Superior temporal gyrus (tissue), 1 donor: ENCODE data around the gene IZUMO1.
"Not testable (repeated sequence)": the region's sequence is repeated elsewhere in the genome, so short reads cannot be mapped to it uniquely, and the experiment has no call there.

Experiments
- DNase-seq: peaks from one replicate; pipeline ENCODE4 v3.0.0-alpha.2; 2016; ENCODE audit errors: extremely low spot score

The IZUMO1 gene

DNA sequence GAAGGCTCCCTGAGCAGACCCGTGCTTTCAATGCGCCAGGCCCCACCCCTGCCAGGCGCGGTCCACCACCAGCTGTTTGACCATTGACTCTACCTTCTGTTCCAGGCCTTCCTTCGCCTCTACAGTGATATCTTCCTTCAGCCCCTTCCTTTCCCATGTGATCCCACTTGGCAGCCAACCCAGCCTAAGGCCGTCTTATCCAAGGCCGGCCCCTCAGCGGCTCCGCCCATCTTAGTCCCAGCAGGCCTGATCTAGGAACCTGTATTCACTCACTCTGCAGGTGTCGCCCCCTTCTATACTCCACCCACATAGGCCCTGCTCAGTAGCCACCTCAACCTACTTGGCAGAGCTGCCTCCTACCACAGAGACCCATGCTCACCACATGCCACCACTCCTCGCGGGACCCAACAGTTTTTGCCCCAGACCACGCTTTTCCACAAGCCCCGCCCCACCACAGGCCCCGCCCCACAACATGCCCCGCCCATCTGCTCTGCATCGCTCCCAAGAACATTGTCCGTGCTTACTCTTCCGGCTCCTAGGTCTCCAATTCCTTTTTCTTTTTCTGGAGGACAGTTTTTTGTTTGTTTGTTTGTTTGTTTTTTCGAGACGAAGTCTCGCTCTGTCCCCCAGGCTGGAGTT is 9.2 kb downstream of the IZUMO1 start:
- DNase-seq = no peak

DNA sequence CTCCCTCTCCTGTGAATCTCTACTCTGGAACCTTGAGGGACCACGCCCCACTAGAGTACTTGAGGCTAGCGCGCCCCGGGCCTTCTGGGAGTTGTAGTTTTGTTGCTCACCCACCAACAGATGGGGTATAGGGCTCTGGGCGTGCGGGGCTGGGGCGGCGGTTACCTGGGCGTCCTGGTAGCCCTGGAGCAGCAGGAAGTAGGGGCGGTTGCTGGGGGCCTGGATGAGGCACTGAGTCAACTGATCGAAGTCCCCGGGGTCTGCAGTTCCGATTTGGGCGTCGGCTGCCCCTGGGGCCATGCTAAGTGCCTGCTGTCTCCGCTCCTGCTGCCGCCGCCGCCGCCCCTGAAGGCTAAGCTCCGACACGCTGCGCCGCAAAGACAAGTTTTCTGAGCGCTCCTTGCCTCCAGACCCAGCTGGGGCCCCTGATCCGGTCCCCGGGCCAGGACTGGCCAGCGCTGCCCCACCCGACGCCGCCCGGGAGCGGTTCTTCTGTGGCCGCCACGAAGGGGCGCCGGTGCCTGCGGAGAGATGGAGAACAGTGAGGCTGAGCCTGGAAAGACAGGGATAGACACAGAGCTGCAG is 11.6 kb downstream of the IZUMO1 start:
- DNase-seq = no peak

DNA sequence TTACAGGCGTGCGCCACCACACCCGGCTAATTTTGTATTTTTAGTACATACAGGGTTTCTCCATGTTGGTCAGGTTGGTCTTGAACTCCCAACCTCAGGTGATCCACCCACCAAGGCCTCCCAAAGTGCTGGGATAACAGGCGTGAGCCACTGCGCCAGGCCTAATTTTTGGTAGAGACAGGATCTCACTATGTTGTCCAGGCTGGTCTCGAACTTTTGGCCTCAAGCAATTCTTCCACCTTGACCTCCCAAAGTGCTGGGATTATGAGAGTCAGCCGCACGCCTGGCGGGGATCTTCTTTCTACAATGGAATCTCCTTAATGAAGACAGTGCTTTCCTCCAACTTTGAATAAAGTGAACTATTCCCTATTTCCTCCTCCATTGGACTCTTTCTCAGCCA is 12.1 kb downstream of the IZUMO1 start:
- DNase-seq = no peak

DNA sequence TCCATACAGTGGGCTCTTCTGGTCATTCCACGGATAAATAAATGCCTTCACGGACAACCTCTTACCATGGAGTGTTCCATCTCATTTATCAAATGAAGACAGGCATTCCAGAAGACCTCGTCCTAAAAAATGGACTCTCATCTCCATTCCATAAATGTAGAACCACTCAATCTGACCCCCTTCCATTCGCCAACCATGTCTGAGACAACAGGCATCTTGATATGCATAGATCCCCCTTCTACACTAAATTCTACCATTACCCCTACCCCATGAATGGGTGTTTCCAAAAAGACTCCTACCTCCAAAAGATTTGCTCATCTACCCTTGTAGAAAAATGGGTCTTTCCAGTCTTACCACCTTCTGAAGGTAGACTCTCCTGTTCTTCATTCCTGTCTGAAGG is 15.3 kb downstream of the IZUMO1 start:
- DNase-seq = no peak

DNA sequence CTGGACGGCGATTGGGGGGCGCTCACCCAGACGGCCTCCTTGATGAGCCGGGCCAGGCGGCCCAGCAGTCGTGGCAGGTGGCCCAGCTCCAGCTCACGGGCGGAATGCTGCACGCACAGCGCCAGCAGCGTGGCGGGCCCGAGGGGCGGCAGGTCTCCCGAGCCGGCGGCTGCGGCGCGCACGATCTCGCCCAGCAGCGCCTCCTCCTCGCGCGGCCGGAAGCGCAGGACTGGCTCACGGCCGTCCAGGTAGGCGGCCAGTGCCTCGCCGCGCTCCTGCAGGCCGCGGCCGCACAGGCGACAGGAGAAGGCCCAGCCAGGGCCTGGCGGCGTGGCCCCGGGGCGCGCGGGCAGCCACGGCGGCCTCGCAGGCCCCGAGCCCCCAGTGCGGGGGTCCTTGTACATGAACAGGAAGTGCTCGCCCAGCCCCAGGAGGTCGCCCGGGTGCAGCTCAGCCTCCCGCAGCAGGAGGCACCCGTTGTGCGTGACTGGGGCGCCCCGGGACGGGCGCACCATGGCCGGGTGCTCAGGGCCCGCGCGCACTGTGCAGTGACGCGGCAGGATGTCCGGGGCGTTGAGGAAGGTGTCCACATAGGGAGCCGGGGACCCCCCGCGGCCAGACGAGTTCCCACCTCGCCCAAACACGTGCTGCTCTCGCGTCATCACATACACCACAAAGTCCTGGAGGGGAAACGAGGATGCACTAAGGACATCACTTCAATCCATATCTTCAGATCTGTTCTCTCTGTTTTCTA is 17.6 kb downstream of the IZUMO1 start:
- DNase-seq = no peak

DNA sequence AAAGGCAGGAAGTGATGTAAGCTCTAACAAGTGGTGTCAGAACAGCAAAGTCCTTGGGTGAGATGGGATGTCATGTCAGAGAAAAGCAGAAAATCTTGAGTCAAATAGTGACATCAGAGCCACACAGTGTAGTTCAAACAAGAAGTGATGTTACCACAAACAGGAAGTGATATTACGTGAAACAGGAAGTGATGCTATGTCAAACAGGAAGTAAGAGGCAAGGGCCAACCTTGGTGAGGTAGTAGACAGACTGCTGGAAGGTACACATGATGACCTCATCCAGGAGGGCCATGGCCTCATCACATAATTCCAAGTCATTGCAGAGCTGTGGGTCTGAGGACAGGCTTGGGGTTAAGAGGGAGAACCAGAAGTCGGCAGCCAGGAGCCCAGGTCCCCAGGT is 20.2 kb downstream of the IZUMO1 start:
- DNase-seq = no peak

DNA sequence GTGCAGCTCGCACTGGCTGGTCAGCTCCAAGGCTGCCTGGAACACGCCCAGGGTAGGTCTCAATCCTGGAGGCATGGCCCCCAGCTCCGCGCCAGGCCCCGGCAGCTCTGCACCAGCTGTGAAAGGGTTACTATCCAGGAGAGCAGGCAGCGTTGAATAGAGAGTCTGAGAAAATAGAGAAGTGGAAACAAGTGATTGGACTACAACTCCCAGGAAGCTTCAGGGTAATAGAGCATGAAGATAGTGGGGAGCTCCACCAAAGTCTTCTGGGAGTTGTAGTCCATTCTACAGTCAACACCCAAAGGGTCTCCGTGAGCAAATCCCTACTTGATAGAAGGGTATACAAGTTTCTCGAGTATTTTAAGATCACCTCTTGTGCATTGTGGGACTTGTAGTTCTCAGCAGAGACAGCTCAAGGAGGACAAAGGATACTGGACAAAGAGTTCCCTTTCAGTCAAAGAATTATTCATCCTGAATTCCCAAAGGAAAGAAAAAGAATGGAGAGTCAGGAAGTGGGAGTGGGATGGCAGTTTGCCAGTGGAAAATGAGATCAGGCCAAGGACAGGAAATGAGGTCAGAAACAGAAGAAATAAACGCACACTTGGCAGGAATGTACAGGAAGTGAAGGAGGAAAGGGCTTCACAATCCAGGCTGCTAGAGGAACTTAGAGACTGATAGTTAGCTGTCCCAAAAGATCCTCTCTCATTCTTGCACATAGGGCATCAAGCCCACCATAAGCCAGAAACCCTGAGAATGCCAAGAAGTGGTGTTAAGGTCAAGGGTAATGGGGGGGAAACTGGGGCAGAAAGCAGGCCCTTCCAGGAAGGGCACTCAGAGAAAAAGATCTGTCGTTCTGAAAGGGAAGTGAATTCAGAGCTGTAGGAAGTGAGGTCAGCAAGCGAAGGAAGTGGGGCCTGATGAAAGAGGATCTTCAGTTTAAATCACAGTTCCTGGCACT is 21.6 kb downstream of the IZUMO1 start:
- DNase-seq = peak; percentile 75

DNA sequence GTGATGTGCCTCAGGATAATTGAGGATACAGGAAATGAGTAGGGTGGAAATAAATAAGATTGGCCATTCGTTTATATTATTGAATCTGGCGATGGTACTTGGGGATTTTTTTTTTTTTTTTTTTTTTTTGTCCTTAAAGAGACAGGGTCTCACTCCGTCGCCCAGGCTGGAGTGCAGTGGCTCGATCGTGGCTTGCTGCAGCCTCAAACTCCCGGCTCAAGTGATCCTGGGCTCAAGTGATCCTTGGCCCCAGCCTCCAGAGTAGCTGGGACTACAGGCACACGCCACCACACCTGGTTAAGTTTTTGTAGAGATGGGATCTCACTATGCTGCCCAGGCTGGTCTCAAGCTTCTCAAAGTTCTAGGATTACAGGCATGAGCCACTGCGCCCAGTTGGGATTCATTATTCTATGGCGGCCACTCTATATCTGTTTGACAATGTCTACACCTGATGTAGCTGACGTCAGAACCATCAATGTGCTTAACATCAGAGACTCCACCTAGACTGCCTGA is 24.5 kb downstream of the IZUMO1 start:
- no peak for DNase-seq

DNA sequence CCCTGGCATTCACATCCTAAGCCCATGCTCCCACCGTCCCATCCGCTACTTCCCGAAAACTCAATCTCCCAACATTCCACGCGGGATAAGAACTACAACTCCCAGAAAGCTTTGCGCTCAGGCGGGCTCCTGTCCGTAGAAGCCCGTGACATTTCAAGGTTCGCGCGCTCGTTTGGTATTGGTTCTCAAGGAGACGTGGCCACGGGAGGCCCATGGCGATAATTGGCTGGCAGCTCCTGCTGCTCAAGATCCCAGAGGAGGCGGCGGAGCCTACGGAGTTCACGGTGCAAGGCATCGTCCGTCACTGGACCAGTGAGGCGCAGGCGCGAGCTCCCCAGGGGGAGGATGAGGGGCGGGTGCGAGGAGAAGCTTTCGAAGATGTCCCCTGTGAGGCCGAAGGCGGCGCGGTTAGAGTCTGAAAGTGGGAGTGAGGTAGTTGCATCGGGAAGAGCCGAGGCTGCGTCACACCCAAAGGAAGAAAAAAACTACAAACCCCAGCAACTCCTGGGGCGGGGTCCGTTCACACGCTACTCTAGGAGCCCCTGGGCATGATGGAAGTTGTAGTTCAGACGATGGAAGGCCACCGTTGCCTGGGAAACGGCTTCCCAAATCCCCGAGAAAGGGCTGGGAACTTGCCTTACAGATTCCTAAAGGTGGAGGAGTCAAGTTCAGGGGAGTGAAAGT is 26.0 kb downstream of the IZUMO1 start:
- peak; percentile 100 for DNase-seq

DNA sequence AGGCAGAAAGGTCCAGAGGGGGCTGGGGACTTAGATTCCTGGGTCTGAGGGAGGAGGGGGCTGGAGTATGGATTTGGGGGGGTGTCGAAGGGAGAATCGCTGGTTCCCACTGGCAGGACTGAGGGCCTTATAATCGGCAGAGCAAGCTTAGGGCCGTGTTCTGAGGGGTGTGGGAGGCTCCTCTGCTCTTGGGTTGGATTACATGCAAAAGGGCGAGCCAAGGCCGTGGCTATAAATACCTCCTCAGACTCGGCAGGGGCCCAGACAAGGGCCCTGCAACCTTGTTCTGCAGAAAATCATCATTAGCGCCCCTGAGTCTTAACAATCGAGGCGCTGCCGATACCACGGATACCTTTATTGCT is 26.5 kb downstream of the IZUMO1 start:
- no peak for DNase-seq

DNA sequence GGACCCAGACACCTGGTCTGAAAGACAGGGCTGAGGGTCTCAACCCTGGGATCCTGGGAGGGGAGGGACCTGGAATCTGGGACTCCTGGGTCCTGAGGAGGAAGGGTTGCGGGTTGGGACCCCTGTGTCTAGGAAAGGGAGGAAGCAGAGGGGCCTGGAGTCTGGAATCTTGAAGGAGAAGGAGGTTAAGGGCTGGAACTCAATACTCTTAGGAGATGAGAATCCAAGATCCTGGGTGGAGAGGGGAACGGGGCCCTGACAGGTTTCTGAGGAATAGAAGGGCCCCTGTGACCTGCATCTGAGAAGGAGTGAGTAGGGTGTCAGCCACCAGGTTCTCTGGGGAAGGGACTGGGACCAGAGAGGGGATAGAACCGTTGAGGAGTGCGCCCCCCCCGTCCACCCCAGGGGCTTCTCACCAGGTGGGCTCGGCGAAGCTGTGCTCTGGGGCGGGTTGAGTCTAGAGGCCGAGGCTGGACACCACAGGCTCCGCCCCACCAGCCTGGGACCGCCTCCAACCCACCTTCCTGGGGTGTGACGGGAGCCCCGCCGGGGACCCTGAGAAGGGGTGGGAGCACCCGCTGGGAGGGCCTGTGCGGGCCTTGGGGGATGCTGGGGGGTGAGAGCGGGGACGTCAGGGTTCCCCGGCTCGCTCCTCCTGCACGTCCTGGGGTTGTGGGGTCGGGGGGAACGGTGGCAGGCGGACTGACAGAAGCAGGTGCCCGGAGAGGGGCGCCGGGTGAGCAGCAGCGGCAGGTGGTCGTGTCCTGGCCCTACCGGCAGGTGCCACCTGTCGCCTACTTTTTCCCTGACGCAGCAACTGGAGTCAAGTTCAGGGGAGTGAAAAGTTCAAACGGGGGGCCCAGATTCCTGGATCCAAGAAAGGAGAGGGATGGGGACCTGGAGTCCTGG is 27.2 kb downstream of the IZUMO1 start, which contains the start of gene MAMSTR:
Gene MAMSTR (minus strand): TSS at position 463 of the 909 bp plus-strand sequence. CDS start 694 bp downstream, outside the sequence.
- DNase-seq = no peak

DNA sequence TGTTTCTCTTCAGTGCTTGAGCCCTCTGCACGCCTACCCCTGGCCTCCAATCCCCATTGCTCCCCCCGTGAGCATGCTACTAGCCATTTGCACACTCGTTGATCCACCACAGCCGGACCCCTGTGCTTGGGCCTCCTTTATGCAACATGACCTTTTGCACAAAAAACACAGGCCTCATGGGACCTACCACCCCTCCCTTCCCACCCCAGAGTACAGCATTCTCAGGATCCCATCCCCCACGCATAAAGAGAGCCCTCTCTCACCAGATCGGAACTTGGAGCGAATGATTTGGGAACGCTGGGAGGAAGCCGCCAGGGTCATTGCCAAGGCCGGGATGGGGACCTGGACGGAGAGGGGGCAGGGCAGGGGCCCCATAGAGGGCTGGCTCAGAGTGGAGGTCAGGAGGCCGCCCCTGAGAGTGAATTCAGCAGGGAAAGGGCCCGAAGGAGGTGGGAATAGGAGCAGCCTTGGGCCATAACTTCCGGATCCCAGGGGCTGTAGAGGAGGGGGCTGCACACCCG is 27.9 kb downstream of the IZUMO1 start:
- DNase-seq = no peak

DNA sequence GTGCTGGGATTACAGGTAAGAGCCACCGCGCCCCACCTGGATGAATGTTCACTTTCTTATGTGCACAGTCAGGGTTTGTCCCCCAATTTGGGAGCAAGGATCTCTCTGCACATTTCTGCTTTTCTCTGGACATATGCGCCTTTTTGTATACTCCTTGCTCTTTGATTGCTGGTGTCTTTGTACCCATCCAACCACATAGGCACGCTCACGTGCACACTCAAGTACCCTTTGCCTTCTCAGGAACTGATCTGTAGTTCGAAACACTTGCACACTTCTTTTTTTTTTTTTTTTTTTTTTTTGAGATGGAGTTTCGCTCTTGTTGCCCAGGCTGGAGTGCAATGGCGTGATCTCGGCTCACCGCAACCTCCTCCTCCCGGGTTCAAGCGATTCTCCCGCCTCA is 28.6 kb downstream of the IZUMO1 start:
- not testable (repeated sequence) for DNase-seq

DNA sequence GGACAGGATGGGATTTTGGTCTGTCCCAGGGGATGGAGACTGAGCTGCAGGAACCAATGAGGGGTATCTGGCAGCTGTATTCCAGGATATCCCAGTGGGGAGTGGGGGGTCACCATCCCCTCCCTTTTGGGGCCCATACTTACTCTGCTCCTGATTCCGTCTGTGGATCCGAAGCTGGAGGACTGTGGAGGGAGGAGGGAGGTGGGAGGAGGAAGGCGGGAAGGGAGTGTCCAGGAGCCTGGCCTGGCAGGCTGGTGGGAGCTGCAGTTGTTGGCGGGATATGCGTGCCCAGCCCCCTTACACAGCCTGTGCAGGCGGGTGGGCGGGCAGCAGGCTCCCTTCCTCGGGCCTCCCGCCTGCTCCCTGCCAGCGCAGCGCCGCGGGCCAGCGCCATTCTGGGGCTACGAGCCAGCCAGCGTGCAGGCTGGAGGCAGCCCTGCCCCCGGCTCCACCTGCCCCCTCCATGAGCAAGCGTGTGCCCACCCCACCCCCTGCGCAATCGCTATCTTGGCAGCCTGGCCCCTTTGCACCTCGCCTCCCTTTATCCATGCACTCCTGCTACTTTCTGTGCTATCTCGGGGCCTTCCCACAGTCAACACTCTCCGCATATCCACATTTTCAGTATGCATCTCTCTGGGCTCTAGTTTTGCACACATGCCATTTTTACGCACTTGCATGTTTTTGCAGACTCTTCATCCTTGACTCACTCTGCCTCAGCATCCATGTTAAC is 30.0 kb downstream of the IZUMO1 start:
- DNase-seq = peak; percentile 40

DNA sequence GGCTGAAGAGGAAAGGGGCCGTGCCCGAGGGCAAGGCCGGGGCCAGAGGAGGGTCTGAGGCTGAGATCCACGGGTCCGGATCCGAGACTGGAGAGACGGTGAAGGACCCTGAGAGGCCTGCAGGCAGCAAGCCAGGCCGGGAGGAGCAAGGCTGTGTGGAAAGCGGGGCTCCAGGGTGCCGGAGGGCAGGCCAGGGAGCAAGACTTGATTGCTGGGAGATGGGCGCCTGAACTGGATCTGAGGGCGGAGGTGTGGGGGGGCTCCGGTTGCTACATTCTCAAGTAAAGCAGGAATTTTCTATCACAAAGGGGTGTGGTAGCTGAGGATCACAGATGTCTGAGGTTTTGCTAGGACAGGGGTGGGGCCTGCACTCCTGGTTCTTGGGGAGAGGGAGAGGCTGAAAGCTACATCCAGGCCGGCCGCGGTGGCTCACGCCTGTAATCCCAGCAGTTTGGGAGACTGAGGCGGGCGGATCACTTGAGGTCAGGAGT is 31.0 kb downstream of the IZUMO1 start:
- DNase-seq = no peak

DNA sequence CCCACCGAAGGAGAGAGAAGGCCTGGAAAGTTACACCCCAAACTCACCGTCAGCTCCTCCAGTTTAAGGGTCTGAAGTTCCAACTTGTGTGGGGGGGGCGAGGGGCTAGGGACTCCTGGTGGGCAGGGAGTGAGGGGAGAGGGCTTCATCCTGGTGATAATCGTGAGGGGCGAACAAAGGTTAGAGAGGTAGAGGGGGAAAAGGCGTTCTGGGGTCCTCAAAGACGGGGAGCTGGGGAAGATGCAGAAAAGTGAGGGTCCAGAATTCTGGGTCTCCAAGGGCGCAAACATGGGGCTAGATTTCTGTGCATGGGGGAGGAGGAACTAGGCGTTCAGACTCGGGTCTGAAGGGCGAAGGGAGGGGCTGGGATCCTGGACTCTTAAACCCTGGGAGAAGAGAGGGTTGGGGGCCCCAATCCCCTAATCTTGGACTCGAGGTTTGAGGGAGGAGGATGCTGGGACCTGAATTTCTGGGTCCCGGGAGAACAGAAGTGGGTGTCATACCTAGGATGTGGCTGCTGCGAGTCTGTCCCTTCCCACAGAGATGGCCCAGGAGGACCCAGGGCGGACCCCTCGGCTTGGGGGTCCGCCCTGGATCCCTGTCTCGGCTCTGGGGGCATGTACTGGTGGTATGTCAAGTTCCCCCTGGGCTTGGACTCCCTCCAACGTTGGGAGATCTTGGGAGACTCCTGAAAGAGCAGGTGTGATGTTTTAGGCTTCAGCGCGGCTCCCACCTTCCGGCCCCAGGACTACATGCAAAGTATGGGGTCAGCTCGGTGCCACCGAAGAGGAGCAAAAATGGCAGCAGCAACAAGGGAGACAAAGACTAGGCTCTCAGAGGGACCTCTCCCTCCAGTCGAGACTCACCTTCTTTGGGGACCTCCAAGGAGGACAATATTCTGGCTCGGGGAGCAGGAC is 31.7 kb downstream of the IZUMO1 start:
- peak; percentile 10 for DNase-seq

DNA sequence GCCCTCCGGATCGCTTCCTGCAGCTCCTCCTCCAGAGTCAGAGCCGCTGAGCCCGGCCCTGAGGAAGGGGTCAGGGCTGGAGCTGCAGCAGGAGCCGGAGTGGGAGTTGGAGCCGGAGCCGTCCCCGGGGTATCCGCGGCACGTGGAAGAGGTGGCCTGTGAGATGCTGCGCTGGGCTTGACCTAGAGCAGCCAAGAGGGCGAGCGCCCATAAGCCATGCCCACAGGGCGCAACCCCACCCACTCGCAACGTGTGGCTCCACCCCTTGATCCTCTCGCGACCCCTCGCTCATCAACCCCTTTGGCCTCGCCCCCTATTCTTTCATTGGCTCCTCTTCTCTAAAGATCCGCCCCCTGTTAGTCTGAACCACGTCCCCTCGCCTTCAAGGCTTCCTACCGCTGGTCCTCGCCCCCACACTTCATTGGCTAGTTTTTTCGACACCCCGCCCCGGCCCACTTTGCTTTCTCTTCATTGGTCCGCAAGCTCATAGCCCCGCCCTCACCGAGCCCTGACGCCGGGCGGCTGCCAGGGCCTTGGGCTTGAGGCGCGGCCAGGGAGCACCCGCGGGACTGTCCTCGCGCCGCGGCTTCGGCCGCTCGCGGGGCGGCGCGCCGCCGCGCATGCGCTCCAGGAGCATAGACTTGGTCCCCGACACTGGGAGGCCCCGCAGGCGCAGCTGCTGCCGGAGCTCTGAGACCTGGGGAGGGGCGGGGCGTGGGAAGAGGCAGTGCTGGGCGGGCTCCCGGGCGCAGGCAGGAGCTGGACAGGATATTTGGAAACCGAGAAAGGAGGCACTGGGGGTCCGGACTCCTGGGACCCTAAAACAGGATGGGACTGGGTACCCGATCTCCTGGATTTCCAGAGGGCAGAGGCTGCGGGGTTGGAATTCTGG is 32.6 kb downstream of the IZUMO1 start:
- peak; percentile 99 for DNase-seq
